HG03342 (cell line): ENCODE measurements around the gene TTLL5.
"Not testable (repeated sequence)": the region's sequence is repeated elsewhere in the genome, so short reads cannot be mapped to it uniquely, and the experiment has no call there.

Experiments
- ATAC-seq: cut with Tn5 transposase; IDR thresholded peaks from one replicate; pipeline ENCODE4 v1.9.1; 2021; ENCODE audit warnings: mild to moderate bottlenecking, moderate library complexity; ENCODE audit not compliant: unreplicated experiment

The TTLL5 gene

DNA sequence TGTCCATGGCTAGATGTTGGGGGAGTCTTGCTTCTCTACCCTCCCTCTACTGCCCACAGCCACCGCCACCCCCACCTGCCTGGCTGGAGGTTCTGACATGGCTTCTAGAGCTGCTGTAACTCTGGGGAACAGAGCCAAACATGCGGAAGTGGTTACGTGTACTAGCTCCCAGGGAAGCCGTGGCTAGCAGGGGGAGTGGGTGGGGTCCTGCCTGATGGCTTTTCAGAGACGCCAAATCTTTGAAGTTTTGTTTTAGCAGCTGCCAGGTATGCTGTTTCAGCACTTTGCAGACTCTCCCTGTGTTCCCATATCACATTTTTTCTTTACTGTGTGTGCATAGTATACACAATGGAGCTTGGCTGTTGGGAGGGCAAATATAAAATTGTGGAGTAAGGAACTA lies 170.4 kb downstream of the TTLL5 start:
- no peak for ATAC-seq

DNA sequence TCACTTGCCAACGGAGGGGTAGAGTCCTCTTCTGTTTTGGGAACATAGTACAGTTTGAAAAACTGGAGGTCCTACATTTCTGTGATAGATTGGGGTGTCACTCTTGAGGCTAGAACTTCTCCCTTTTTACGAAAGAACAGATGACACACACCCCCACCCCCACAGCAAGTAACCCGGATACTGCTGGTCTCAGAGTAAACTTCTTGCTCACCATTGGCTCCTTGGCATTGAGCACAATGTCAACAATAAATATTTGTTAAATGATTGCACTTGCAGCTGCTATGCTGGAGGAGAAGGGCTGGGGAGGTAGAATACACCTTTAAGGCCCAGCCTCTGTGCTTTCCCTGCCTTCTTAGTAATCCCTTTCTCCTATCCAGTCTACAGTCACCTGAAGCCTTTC lies 170.9 kb downstream of the TTLL5 start:
- ATAC-seq: no peak

- ATAC-seq: no peak
Observed at GRCh38 chr14:75832621-75833297, 171.7 kb downstream of the TTLL5 start.

DNA sequence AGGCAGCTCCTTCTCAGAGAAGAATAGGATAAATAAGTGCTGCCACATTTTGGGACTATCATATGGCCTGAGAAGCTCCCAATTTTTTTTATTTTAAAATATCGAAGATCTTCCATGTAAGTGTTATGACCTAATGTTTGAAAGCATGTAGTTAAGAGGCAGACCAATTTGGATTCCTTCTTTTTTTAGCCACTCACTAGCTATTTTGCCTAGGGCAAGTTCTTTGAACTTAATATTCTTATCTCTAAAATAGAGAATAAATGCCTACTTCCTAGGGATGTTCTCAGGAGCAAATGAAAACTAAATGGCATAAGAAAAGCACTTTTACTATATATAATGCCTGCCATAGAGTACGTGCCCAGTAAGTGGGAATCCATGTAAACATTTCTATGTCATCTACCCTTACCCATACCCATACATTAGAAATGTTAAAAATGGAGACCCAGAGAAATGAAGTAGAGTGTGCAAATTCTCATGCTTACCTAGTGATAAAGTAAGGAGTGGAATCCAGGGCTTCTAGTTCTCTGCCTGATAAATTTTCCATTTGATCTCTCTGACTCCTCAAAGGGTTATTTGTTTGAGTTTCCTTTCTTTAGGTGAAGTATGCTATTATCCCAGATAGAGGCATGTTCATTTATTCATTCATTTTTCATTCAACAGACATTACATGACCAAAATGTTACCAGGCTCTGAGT lies 172.4 kb downstream of the TTLL5 start:
- no peak for ATAC-seq

DNA sequence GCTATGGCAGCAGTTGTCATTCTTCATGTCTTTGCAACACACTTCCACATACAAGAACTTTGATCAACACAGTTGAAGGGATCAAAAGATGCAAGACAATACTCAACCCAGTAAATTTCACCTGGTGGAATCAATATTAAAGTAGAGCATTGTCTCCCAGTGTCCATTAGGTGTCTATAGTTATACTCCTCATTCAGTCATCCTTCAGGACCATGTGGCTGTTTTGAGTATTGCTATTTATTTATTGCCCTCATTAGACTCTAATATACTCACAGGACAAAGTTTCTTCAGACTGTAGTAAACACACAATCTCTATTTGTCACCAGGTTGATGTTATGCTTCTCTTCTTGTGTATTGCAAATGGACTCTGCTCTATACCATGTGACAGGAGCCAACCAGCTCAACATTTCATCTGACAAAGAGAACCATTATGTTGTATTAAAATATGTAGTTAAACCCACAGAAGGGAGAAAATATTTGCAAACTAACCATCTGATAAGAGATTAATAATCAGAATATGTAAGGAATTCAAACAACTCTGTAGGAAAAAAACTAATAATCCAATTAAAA lies 174.2 kb downstream of the TTLL5 start:
- no peak for ATAC-seq

- no peak for ATAC-seq
Observed at GRCh38 chr14:75835737-75836136, 174.7 kb downstream of the TTLL5 start.

GRCh38 chr14:75837151-75837787 lies 176.2 kb downstream of the TTLL5 start:
- ATAC-seq: no peak

- no peak for ATAC-seq
Observed at GRCh38 chr14:75840911-75841310, 179.9 kb downstream of the TTLL5 start.

DNA sequence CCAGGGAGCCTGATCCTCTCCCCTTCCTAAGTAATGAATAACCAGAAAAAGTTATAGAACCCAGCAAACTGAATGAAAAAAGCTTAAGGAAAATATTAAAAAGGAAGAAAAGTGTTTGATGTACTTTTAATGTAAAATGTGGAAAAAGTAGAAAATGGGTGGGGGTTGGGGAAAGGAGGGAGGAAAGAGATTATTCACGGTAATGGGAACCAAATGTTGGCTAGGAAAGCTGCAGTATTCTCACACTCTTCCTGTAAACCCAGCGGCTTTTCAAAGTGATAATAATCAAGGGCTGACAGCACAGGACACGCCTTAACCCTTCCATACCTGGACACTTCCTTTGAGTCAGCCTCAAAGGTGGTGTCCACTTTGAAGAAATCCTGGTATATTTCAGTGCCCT lies 181.5 kb downstream of the TTLL5 start:
- ATAC-seq: no peak

GRCh38 chr14:75844486-75844885 lies 183.4 kb downstream of the TTLL5 start:
- no peak for ATAC-seq

GRCh38 chr14:75845136-75845804 lies 184.2 kb downstream of the TTLL5 start:
- ATAC-seq: no peak

DNA sequence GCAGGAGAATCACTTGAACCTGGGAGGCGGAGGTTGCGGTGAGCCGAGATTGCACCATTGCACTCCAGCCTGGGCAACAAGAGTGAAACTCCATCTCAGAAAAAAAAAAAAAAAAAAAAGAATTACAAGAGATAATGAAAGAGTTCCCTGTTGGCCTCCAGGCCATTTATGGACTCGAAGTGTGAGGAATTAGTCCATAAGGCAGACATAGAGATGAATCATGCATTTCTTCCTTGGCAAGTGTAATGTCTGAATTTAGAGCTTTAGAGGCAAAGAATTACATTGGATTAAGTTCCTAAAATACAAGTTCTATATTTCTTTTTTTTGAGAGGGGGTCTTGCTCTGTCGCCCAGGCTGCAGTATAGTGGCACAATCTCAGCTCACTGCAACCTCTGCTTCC lies 185.6 kb downstream of the TTLL5 start:
- ATAC-seq: not testable (repeated sequence)

DNA sequence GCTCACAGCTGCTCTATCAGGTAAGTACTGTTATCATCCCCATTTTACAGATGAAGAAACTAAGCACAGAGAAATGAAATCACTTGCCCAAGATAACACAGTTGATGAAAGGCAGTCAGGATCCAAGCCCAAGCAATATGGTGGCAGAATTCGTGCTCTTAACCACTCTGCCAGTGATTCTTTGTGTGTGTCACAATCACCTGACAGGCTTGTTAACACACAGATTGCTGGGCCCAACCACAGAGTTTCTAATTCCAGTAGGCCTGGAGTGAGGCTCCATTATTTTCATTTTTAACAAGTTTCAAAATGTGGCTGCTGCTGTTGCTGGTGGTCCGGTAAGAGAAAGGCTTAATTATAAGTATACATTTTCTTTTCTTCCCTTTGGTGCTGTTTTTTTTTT lies 186.5 kb downstream of the TTLL5 start:
- no peak for ATAC-seq

GRCh38 chr14:75848167-75848913 lies 187.3 kb downstream of the TTLL5 start:
- no peak for ATAC-seq

DNA sequence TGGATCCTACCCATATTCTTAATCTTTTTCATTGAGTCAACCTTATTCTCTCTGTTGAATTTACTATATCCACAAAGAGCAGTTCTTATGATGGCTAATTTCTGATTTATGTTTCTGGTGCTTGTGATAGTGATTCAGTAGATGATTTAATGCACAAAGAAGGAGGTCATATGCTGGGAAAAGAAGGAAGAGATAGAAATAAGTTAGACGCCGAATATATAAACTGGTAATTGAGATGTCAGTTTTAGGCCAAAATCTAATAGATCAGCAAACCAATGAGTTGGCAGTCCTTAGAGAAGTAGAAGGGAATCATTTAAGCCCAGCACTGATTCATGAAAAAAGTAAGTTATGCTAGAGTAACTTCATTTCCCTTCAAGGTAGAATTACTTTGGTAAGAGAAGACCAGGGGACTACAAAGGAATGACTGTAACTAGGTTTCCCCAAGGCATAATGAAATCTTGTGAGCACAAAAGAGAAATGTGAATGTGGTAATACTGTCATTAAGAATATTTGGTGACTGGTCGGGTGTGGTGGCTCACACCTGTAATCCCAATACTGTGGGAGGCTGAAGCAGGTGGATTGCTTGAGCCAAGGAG lies 188.4 kb downstream of the TTLL5 start:
- no peak for ATAC-seq

GRCh38 chr14:75851574-75851866 lies 190.5 kb downstream of the TTLL5 start:
- ATAC-seq: no peak

DNA sequence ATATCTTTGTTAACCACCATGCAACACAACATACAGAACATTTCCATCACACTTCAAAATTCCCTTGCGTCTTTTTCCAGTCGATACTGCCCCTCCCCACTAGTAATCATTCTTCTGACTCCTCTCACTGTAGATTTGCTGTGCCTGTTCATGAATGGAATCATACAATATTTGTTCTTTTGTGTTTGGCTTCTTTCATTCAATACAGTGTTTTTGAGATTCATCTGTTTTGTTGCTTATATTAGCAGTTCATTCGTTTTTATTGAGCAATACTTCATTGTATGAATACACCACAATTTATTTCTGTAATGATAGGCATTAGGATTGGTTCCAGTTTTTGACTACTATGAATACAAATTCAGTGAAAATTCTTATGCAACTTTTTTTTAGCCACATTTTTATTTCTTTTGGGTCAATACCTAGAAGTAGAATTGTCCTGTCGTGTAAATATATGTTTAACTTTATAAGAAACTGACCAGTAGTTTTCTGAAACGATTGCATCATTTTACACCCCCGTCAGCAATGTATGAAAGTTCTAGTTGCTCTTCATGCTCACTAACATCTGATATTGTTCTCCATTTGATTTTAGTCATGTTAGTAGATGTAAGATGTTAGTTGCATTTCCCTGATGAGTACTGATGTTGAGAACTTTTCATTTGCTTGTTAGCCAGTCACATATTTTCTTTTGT lies 193.2 kb downstream of the TTLL5 start:
- ATAC-seq: no peak

DNA sequence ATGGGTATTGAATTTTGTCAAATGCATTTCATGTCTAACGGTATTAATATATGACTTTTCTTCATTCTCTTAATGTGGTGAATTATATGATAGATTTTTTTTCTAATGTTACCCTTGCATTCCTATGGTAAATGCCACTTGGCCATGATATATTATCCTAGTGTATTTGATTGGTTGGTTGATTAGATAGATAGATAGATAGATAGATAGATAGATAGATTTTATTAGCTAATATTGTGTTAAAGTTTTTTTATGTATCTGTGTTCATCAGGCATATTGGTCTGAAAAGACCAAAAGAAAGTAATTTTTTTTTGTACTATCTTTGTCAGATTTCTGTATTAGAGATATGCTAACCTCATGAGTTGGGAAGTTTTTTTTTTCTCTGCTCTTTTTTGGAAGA lies 196.2 kb downstream of the TTLL5 start:
- ATAC-seq: no peak

DNA sequence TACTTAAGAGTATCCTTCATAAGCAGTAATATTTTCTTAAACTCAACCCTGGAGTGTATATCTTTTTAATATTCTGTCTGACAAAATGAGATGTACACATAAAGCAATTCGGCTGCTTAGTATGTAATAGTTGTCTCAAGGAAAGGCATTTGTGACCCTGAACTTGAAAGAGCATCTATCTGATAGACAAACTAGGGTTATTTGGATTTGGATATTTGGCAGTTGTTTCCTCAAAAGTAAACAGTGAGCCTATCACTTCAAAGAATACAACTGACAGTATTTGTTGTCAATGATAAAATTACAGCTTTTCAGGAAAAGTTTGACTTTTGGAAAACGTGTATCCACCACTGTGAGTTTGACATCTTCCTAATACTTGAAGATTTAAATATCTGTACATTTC lies 197.3 kb downstream of the TTLL5 start:
- no peak for ATAC-seq

DNA sequence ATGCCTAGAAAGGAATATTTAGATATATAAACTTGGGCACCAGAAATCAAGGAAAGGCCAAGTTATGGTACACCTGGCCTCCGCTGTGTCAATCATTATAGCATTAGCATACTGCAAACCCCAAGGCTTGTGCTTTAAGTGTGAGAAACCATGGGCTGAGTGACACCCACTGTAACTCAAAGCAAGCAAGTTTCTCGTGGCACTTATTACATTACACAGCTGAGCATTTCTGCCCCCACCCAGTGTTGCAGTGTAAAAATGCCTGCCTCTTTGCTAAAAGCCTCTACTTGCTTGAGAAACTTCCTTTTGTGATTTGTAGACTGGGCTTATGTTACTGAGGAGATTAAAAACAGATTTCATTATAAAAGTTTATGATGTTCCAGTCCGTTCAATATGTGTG lies 198.7 kb downstream of the TTLL5 start:
- no peak for ATAC-seq
